HepG2 (cell line): Measurements from ENCODE around the gene NFATC3. TPM values are rescaled to one million over a fixed set of nuclear protein-coding genes. Genes with fewer than 3 reads are reported as not detected.
A peak's percentile ranks its signal among the peaks of the same experiment; 100 is the strongest.

Experiments
- BRD4 ChIP-seq: sonication (generic); formaldehyde crosslinking; IDR thresholded peaks from 2 replicates; pipeline ENCODE4 v1.4.0; 2020; ENCODE audit warnings: missing genetic modification reagents
- CREBL2 ChIP-seq: sonication (generic); formaldehyde crosslinking; IDR thresholded peaks from 2 replicates; pipeline ENCODE4 v1.8.1; 2023; ENCODE audit warnings: missing genetic modification reagents, mild to moderate bottlenecking, borderline replicate concordance
- DR1 ChIP-seq: sonication (generic); formaldehyde crosslinking; IDR thresholded peaks from 2 replicates; pipeline ENCODE4 v1.8.0; 2021; ENCODE audit warnings: mild to moderate bottlenecking, missing genetic modification reagents, inconsistent platforms
- EP300 ChIP-seq, 3 experiments: sonication (generic) in 1 of 3; formaldehyde crosslinking in 1 of 3; IDR thresholded peaks; 2 replicates each; pipeline versions ENCODE4 v1.5.1 to v1.6.1; 2011 to 2020; ENCODE audit warnings: low read depth in 2 of 3, low read length in 2 of 3, borderline replicate concordance in 1 of 3, improper control_type of control experiment in 1 of 3, mild to moderate bottlenecking in 1 of 3, missing genetic modification reagents in 1 of 3, moderate library complexity in 1 of 3
- FOXA3 ChIP-seq: IDR thresholded peaks from 2 replicates; pipeline ENCODE4 v1.6.1; 2016; ENCODE audit warnings: missing genetic modification reagents, missing compliant biosample characterization
- HDAC1 ChIP-seq: sonication (generic); formaldehyde crosslinking; IDR thresholded peaks from 2 replicates; pipeline ENCODE4 v1.5.1; 2020; ENCODE audit warnings: mild to moderate bottlenecking, missing genetic modification reagents
- KDM1A ChIP-seq: IDR thresholded peaks from 2 replicates; pipeline ENCODE4 v1.6.1; 2016; ENCODE audit warnings: missing compliant biosample characterization
- KLF6 ChIP-seq: IDR thresholded peaks from 2 replicates; pipeline ENCODE4 v1.8.0; 2016; ENCODE audit warnings: missing biosample characterization, missing genetic modification reagents
- PTBP1 ChIP-seq: fragments of 200-400 bp; formaldehyde crosslinking; IDR thresholded peaks from 2 replicates; pipeline ENCODE4 v1.6.1; 2018; ENCODE audit warnings: low read length, low read depth; ENCODE audit not compliant: poor library complexity, severe bottlenecking
- STAT5B ChIP-seq: sonication (generic); formaldehyde crosslinking; IDR thresholded peaks from 2 replicates; pipeline ENCODE4 v1.4.0; 2020; ENCODE audit warnings: missing genetic modification reagents
- ZMYM3 ChIP-seq: sonication (generic); formaldehyde crosslinking; IDR thresholded peaks from 2 replicates; pipeline ENCODE4 v1.5.1; 2020; ENCODE audit warnings: mild to moderate bottlenecking, missing genetic modification reagents
- ZNF136 ChIP-seq: sonication (generic); formaldehyde crosslinking; IDR thresholded peaks from 2 replicates; pipeline ENCODE4 v1.8.1; 2022; ENCODE audit warnings: low read depth, mild to moderate bottlenecking, moderate library complexity, missing genetic modification reagents
- ZNF253 ChIP-seq: sonication (generic); formaldehyde crosslinking; IDR thresholded peaks from 2 replicates; pipeline ENCODE4 v1.8.0; 2022; ENCODE audit warnings: mild to moderate bottlenecking, missing genetic modification reagents, borderline replicate concordance
- ZNF335 ChIP-seq: sonication (generic); formaldehyde crosslinking; IDR thresholded peaks from 2 replicates; pipeline ENCODE4 v1.4.0; 2020; ENCODE audit warnings: missing genetic modification reagents
- ZNF572 ChIP-seq: sonication (generic); formaldehyde crosslinking; IDR thresholded peaks from 2 replicates; pipeline ENCODE4 v1.5.1; 2020; ENCODE audit warnings: mild to moderate bottlenecking, missing genetic modification reagents
- ZNF607 ChIP-seq: sonication (generic); formaldehyde crosslinking; IDR thresholded peaks from 2 replicates; pipeline ENCODE4 v1.5.1; 2020; ENCODE audit warnings: missing genetic modification reagents, mild to moderate bottlenecking, borderline replicate concordance
- ZSCAN31 ChIP-seq: sonication (generic); formaldehyde crosslinking; IDR thresholded peaks from 2 replicates; pipeline ENCODE4 v1.5.0; 2020; ENCODE audit warnings: low read depth, mild to moderate bottlenecking, missing genetic modification reagents
- polyA plus RNA-seq, 8 experiments: library from polyadenylated mRNA; depleted of rRNA in 3 of 8; stranded (reverse) in 7 of 8; unstranded in 1 of 8; fragments of >200 nt; fragmentation: Illumina TruSeq in 4 of 8; extraction: Trizol in 4 of 8; gene quantifications; 2 replicates each; pipeline versions ENCODE4 v1.2.1 to v1.2.3, GENCODE V29; 2011 to 2016; ENCODE audit warnings: low read depth in 4 of 8, missing spikeins in 1 of 8, mixed read lengths in 1 of 8; ENCODE audit not compliant: insufficient read depth in 1 of 8
- total RNA-seq, 5 experiments: library from RNA; depleted of rRNA; stranded (reverse); fragments of >200 nt; fragmentation: Illumina TruSeq; extraction: Trizol; gene quantifications; 2 replicates each; pipeline ENCODE4 v1.2.3, GENCODE V29; 2016; ENCODE audit warnings: low read depth in 1 of 5
- TF ChIP-seq, protein P1 (sequence below): sonication (generic); formaldehyde crosslinking; IDR thresholded peaks from 2 replicates; pipeline ENCODE4 v1.4.0; 2020; ENCODE audit warnings: missing genetic modification reagents, borderline replicate concordance
- TF ChIP-seq, protein P2 (sequence below): IDR thresholded peaks from 2 replicates; pipeline ENCODE4 v1.6.1; 2012; ENCODE audit warnings: low read depth, low read length, improper control_type of control experiment
- TF ChIP-seq, protein P3 (sequence below): sonication (generic); formaldehyde crosslinking; IDR thresholded peaks from 2 replicates; pipeline ENCODE4 v1.9.0; 2021; ENCODE audit warnings: missing genetic modification reagents, borderline replicate concordance

NFATC3 gene
- total and polyA plus RNA-seq, 2 of the 13 experiments (the other 11 are each of a cell fraction or from before 2014, with no cell fraction given): 52.6 to 62.7 TPM

GRCh38 chr16:68131813-68132706, 46.9 kb downstream of the NFATC3 start (continued):
- TF ChIP-seq, protein P1, sequence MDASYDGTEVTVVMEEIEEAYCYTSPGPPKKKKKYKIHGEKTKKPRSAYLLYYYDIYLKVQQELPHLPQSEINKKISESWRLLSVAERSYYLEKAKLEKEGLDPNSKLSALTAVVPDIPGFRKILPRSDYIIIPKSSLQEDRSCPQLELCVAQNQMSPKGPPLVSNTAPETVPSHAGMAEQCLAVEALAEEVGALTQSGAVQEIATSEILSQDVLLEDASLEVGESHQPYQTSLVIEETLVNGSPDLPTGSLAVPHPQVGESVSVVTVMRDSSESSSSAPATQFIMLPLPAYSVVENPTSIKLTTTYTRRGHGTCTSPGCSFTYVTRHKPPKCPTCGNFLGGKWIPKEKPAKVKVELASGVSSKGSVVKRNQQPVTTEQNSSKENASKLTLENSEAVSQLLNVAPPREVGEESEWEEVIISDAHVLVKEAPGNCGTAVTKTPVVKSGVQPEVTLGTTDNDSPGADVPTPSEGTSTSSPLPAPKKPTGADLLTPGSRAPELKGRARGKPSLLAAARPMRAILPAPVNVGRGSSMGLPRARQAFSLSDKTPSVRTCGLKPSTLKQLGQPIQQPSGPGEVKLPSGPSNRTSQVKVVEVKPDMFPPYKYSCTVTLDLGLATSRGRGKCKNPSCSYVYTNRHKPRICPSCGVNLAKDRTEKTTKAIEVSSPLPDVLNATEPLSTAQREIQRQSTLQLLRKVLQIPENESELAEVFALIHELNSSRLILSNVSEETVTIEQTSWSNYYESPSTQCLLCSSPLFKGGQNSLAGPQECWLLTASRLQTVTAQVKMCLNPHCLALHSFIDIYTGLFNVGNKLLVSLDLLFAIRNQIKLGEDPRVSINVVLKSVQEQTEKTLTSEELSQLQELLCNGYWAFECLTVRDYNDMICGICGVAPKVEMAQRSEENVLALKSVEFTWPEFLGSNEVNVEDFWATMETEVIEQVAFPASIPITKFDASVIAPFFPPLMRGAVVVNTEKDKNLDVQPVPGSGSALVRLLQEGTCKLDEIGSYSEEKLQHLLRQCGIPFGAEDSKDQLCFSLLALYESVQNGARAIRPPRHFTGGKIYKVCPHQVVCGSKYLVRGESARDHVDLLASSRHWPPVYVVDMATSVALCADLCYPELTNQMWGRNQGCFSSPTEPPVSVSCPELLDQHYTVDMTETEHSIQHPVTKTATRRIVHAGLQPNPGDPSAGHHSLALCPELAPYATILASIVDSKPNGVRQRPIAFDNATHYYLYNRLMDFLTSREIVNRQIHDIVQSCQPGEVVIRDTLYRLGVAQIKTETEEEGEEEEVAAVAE (CRISPR knock-in tag): no peak
- TF ChIP-seq ZNF136 (CRISPR knock-in tag) (no peak), ZNF572 (no peak), CREBL2 (CRISPR knock-in tag) (no peak), ZMYM3 (CRISPR knock-in tag) (no peak), ZNF607 (CRISPR knock-in tag) (no peak), ZNF253 (CRISPR knock-in tag) (no peak), KDM1A (no peak), KLF6 (CRISPR knock-in tag) (no peak), PTBP1 (no peak), FOXA3 (CRISPR knock-in tag) (0 out of 2 replicates have a peak, but pooled peaks have one; percentile 6), ZSCAN31 (CRISPR knock-in tag) (no peak), HDAC1 (0 out of 2 replicates have a peak, but pooled peaks have one; percentile 27), BRD4 (no peak), STAT5B (CRISPR knock-in tag) (no peak), ZNF335 (no peak), DR1 (no peak), EP300 (IDR thresholded peaks at IDR 0.05; ENCODE audit: low read depth in 2 of 2, low read length in 2 of 2) (peak in 1 of 2 experiments; percentile 29; a peak in 1 of 4 replicates), EP300 (CRISPR knock-in tag; IDR thresholded peaks at IDR 0.05; ENCODE audit: borderline replicate concordance) (no peak)
- TF ChIP-seq, protein P2, sequence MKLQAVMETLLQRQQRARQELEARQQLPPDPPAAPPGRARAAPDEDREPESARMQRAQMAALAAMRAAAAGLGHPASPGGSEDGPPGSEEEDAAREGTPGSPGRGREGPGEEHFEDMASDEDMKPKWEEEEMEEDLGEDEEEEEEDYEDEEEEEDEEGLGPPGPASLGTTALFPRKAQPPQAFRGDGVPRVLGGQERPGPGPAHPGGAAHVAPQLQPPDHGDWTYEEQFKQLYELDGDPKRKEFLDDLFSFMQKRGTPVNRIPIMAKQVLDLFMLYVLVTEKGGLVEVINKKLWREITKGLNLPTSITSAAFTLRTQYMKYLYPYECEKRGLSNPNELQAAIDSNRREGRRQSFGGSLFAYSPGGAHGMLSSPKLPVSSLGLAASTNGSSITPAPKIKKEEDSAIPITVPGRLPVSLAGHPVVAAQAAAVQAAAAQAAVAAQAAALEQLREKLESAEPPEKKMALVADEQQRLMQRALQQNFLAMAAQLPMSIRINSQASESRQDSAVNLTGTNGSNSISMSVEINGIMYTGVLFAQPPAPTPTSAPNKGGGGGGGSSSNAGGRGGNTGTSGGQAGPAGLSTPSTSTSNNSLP: peak; percentile 45; the same call in 1 of the 2 replicates
- TF ChIP-seq, protein P3, sequence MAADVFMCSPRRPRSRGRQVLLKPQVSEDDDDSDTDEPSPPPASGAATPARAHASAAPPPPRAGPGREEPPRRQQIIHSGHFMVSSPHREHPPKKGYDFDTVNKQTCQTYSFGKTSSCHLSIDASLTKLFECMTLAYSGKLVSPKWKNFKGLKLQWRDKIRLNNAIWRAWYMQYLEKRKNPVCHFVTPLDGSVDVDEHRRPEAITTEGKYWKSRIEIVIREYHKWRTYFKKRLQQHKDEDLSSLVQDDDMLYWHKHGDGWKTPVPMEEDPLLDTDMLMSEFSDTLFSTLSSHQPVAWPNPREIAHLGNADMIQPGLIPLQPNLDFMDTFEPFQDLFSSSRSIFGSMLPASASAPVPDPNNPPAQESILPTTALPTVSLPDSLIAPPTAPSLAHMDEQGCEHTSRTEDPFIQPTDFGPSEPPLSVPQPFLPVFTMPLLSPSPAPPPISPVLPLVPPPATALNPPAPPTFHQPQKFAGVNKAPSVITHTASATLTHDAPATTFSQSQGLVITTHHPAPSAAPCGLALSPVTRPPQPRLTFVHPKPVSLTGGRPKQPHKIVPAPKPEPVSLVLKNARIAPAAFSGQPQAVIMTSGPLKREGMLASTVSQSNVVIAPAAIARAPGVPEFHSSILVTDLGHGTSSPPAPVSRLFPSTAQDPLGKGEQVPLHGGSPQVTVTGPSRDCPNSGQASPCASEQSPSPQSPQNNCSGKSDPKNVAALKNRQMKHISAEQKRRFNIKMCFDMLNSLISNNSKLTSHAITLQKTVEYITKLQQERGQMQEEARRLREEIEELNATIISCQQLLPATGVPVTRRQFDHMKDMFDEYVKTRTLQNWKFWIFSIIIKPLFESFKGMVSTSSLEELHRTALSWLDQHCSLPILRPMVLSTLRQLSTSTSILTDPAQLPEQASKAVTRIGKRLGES (CRISPR knock-in tag): no peak
